Lower leg skin (tissue), 4 donors: Measurements from ENCODE around the gene SIPA1. TPM values are rescaled to one million over a fixed set of nuclear protein-coding genes. Genes with fewer than 3 reads are reported as not detected.

Experiments used
- DNase-seq, 2 donors: peaks; one replicate each; pipeline ENCODE4 v3.0.0-alpha.2; 2019; ENCODE audit warnings: low spot score in 2 of 2
- H3K4me3 ChIP-seq: fragments of 200-600 bp; sonication (generic); 2 replicates; pipeline ENCODE4 v1.5.1; 2017; ENCODE audit warnings: mild to moderate bottlenecking, low read depth; ENCODE audit not compliant: poor library complexity, severe bottlenecking
- CTCF ChIP-seq, 3 donors: fragments of 450-650 bp; IDR thresholded peaks; one replicate each; pipeline ENCODE4 v1.5.1; 2016; ENCODE audit warnings: antibody characterized with exemption in 3 of 3, mild to moderate bottlenecking in 3 of 3, moderate library complexity in 2 of 3
- POLR2A ChIP-seq, 2 donors: fragments of 450-650 bp; IDR thresholded peaks; one replicate each; pipeline ENCODE4 v1.6.1; 2016 to 2017; ENCODE audit warnings: antibody characterized with exemption in 2 of 2, mild to moderate bottlenecking in 1 of 2, moderate library complexity in 1 of 2
- WGBS, 2 donors: methylation state at CpG; one replicate each; pipeline ENCODE4 v1.1.5; 2018; 5-methylcytosine and 5-hydroxymethylcytosine counted together
- intact Hi-C: fragments of 100-400 bp; cut with DNase I; formaldehyde crosslinking; loops from one replicate; pipeline ENCODE4 v1.15.0; 2023; ENCODE audit warnings: low total_unique reads
- total RNA-seq, 4 donors: library from RNA; depleted of rRNA; stranded (reverse); fragments of >200 nt; gene quantifications; one replicate each; pipeline ENCODE4 v1.1.0, GENCODE V29; 2016

The SIPA1 gene
- total RNA-seq, 4 donors from 2014 or later: 25.3 to 34.4 (median 28.6) TPM

GRCh38 chr11:65623852-65624616 lies 13.9 kb upstream of the SIPA1 start:
- H3K4me3 ChIP-seq: no peak overlapping the region
- intact Hi-C loops: no loop called here
- no peak for TF ChIP-seq POLR2A (IDR thresholded peaks at IDR 0.05)
- no peak for TF ChIP-seq CTCF (IDR thresholded peaks at IDR 0.05)
- DNase-seq: no peak
- 94 to 95% methylated on average over 17 to 25 of the region's 25 CpGs for WGBS, 2 donors

- TF ChIP-seq CTCF (IDR thresholded peaks at IDR 0.05): no peak
- TF ChIP-seq POLR2A (IDR thresholded peaks at IDR 0.05): no peak
- intact Hi-C loops: no loop called here
- WGBS, 2 donors: 89 to 91% methylated on average over 23 of the region's 30 CpGs
- no peak overlapping the region for H3K4me3 ChIP-seq
- DNase-seq: no peak
Measured at GRCh38 chr11:65624931-65625627, 12.8 kb upstream of the SIPA1 start.

- intact Hi-C loops: no loop called here
- DNase-seq: no peak
- 78 to 79% methylated on average over 24 to 30 of the region's 30 CpGs for WGBS, 2 donors
- TF ChIP-seq CTCF (IDR thresholded peaks at IDR 0.05) (no peak), POLR2A (IDR thresholded peaks at IDR 0.05) (no peak)
- no peak overlapping the region for H3K4me3 ChIP-seq
Measured at GRCh38 chr11:65625628-65626342, 12.1 kb upstream of the SIPA1 start.

GRCh38 chr11:65627202-65627601 lies 10.7 kb upstream of the SIPA1 start:
- intact Hi-C loops: no loop called here
- no peak overlapping the region for H3K4me3 ChIP-seq
- 92 to 93% methylated on average over 13 of the region's 13 CpGs for WGBS, 2 donors
- TF ChIP-seq CTCF (IDR thresholded peaks at IDR 0.05) (no peak), POLR2A (IDR thresholded peaks at IDR 0.05) (no peak)
- DNase-seq: no peak

GRCh38 chr11:65629579-65629978 lies 8.3 kb upstream of the SIPA1 start:
- no peak overlapping the region for H3K4me3 ChIP-seq
- 96 to 99% methylated on average over 14 of the region's 14 CpGs for WGBS, 2 donors
- TF ChIP-seq POLR2A (IDR thresholded peaks at IDR 0.05) (no peak), CTCF (IDR thresholded peaks at IDR 0.05) (no peak)
- intact Hi-C loops: no loop called here
- no peak for DNase-seq
